Measurements from ENCODE around the gene BUD31. TPM values are rescaled to one million over a fixed set of nuclear protein-coding genes. Genes with fewer than 3 reads are reported as not detected.
"Not testable (repeated sequence)": the region's sequence is repeated elsewhere in the genome, so short reads cannot be mapped to it uniquely, and the experiment has no call there.

BUD31 gene
- total and polyA plus RNA-seq, 4 donors = 64.9 to 125 (median 112) TPM

DNA sequence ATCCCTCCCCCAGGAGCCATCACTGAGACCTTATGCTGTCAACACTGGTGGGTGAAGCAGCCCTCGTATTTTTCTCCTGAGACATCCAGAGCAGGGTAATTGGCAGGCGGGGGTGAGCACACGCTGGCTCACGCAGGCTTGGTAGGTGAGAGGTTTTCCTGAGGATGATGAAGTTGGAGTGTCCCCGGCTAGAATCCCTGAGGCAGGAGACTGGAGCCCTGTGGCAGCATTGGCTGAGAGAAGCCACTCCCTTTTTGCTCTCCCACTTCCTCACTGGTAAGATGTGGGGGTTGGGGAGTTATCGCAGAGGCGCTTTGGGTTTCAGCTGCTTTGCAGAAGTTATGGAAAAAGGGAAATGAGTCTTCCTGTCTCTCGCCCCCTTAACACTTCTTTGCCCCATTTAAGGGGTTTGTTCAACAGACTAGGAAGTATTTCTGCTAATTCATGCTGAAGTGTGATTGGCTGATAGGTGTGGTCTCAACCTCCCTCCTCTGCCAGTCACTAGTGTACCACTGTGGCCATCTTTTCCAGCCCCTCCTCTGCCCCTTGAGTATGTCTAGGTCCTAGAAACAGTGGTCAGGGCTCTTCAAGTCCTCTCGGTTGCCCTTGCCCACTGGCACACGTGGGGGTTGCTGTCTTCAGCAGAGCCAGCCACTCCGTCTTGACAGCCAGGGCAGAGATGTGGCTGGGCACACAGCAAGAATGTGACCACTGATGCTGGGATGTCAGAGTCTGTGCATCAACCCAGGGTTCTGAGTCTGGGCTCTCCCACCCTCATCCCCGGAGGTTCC is 28.5 kb upstream of the BUD31 start:
- H3K27ac ChIP-seq (ENCODE audit: low read depth, low read length) = peak overlapping the region; percentile 90
- H3K4me1 ChIP-seq (ENCODE audit: control insufficient read depth, insufficient read depth, low read length) = peaks cover 32% of the 10 kb centered on the region
- H3K27me3 ChIP-seq (ENCODE audit: control insufficient read depth, insufficient read depth, low read length) = peaks cover 2% of the 10 kb centered on the region
- H3K4me3 ChIP-seq (ENCODE audit: low read depth, low read length) = no peak overlapping the region
- H3K36me3 ChIP-seq (ENCODE audit: control insufficient read depth, insufficient read depth, low read length) = no peaks in the 10 kb centered on the region
- H3K9me3 ChIP-seq (ENCODE audit: control insufficient read depth, insufficient read depth, low read length) = no peaks in the 10 kb centered on the region
- DNase-seq (ENCODE audit: low read depth in 4 of 6, low spot score in 6 of 6) = no peak
- whole genome bisulfite sequencing (ENCODE audit: insufficient coverage) = 90% methylated on average over 8 of the region's 12 CpGs

DNA sequence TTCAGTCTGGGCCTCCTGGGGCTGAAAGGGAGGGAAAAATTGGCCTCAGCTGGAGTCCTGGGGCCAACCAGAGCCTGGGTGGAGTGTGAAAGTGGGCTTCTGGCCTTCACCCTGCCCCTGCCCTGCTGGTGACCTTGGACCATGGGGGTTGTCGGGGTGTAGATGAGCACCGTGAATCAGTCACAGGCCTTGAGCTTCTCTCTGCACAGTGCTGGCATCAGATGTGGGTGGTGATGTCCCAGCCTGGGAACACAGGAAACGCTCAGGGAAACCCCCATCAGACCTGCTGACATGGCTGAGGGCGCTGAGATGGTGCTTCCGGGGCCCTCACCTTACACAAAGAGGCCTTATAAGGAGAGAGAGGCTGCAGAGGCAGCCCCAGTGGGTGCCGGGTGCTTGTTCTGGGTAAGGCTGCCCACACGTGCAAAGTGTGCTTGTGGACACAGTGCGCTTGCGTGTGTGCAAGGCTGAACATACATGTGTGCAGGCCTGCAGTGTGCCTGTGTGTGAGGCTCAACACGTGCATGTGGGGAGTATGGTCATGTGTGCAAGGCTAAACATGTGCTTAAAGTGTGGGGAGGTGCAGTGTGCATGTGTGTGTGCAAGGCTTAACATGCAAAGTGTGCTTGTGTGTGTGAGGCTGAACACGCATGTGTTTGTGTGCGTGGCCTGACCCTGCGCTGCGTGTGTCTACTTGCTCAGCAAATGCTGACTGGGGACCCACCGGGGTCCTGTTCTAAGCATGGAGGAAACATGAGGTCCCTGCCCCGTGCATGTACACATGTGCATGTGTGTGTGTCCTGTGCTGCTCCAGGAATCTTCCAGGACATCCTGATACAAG is 27.7 kb upstream of the BUD31 start:
- Histone ChIP-seq H3K9me3 (ENCODE audit: control insufficient read depth, insufficient read depth, low read length) (no peaks in the 10 kb centered on the region), H3K36me3 (ENCODE audit: control insufficient read depth, insufficient read depth, low read length) (peaks cover 4% of the 10 kb centered on the region), H3K27me3 (ENCODE audit: control insufficient read depth, insufficient read depth, low read length) (no peaks in the 10 kb centered on the region), H3K4me1 (ENCODE audit: control insufficient read depth, insufficient read depth, low read length) (peaks cover 25% of the 10 kb centered on the region), H3K27ac (ENCODE audit: low read depth, low read length) (no peak overlapping the region), H3K4me3 (ENCODE audit: low read depth, low read length) (no peak overlapping the region)
- WGBS (ENCODE audit: insufficient coverage) = 89% methylated on average over 16 of the region's 16 CpGs
- DNase-seq (ENCODE audit: low read depth in 4 of 6, low spot score in 6 of 6) = no peak

DNA sequence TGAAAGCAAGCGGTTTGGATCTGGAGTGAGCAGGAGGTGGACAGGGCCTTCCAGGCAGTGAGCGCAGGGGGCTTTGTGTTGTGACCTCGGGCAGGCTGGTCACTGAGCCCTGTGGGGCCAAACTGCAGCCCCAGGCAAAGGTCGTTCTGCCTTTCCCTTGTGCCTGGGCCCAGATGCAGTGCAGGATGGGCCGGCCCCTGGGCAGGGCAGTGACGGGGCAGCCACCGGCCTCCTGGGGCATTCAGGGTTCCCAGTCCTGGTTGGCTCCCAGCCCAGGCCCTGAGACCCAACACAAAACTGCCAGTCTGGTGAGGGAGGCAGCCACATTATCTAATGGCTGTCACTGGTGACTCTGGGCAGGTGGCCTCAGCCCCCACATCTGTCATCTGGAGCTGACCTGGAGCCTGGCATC is 27.1 kb upstream of the BUD31 start:
- H3K27me3 ChIP-seq (ENCODE audit: control insufficient read depth, insufficient read depth, low read length) = no peaks in the 10 kb centered on the region
- no peaks in the 10 kb centered on the region for H3K9me3 ChIP-seq (ENCODE audit: control insufficient read depth, insufficient read depth, low read length)
- DNase-seq (ENCODE audit: low read depth in 4 of 6, low spot score in 6 of 6) = no peak
- 74% methylated on average over 7 of the region's 7 CpGs for WGBS (ENCODE audit: insufficient coverage)
- peaks cover 10% of the 10 kb centered on the region for H3K36me3 ChIP-seq (ENCODE audit: control insufficient read depth, insufficient read depth, low read length)
- H3K27ac ChIP-seq (ENCODE audit: low read depth, low read length) = no peak overlapping the region
- peaks cover 23% of the 10 kb centered on the region for H3K4me1 ChIP-seq (ENCODE audit: control insufficient read depth, insufficient read depth, low read length)
- no peak overlapping the region for H3K4me3 ChIP-seq (ENCODE audit: low read depth, low read length)

DNA sequence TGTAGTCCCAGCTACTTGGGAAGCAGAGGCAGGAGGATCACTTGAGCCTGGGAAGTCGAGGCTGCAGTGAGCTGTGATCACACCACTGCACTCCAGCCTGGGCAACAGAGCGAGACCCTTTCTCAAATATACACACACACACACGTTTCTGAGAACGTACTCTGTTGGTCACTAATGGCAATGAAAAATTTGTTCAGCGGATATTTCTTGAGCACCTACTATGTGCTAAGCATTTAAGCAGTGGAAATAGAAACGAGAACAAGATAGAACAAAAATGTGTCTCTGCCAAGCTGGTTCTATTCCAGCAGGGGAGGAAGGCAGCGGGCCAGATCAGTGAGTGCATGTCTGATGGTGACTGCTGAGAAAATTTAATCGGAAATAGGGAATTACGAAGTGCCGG is 25.6 kb upstream of the BUD31 start:
- 92% methylated on average over 10 of the region's 10 CpGs for WGBS (ENCODE audit: insufficient coverage)
- Histone ChIP-seq H3K27me3 (ENCODE audit: control insufficient read depth, insufficient read depth, low read length) (no peaks in the 10 kb centered on the region), H3K36me3 (ENCODE audit: control insufficient read depth, insufficient read depth, low read length) (peaks cover 15% of the 10 kb centered on the region), H3K27ac (ENCODE audit: low read depth, low read length) (no peak overlapping the region), H3K4me1 (ENCODE audit: control insufficient read depth, insufficient read depth, low read length) (peaks cover 23% of the 10 kb centered on the region), H3K9me3 (ENCODE audit: control insufficient read depth, insufficient read depth, low read length) (no peaks in the 10 kb centered on the region), H3K4me3 (ENCODE audit: low read depth, low read length) (no peak overlapping the region)
- DNase-seq (ENCODE audit: low read depth in 4 of 6, low spot score in 6 of 6) = no peak

DNA sequence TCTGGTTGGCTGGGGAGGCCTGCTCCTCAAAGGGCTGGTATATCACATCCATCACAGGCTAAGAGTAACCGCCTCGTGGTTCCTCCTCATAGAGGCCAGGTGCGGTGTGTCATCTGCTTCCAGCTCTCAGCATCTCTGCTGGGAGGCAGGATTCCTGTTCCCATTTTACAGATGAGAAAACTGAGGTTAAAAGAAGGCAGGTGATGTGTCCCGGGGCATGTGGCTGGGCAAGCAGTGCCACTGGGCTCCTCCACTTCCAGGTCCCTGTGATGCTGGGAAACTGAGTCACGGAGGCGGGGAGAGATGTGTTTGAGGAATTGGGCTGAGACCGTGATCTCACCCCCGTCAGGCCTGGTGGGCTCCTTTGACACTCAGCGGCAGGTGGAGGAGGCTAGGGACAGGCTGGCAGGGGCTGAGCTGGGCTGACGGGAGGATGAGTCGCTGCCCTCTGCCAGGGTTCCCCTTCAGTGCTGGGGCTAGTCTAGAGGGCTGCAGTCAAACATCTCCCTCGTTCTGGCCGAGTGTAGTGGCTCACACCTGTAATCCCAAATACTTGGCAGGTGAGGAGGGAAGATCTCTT is 24.9 kb upstream of the BUD31 start:
- WGBS (ENCODE audit: insufficient coverage) = 92% methylated on average over 11 of the region's 13 CpGs

DNA sequence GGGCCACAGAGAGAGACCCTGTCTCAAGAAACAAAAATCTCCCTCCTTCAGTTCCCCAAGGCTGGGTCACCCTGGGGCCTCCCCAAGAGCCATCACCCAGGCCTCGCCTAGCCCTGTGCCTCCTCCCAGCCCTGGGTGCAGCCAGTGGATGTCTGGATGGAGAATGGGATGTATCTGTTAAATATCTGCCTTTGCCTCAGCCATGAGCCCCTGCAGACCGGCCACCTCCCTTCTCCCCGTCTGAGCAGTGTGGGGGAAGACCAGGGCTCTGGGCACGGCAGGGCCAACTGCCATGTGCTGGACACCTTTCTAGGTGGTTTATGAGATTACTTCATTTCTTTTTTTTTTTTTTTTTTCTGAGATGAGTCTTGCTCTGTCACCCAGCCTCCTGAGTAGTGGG is 24.2 kb upstream of the BUD31 start:
- WGBS (ENCODE audit: insufficient coverage) = 83% methylated on average over 1 of the region's 4 CpGs
- Histone ChIP-seq H3K27me3 (ENCODE audit: control insufficient read depth, insufficient read depth, low read length) (no peaks in the 10 kb centered on the region), H3K4me3 (ENCODE audit: low read depth, low read length) (no peak overlapping the region), H3K9me3 (ENCODE audit: control insufficient read depth, insufficient read depth, low read length) (no peaks in the 10 kb centered on the region), H3K4me1 (ENCODE audit: control insufficient read depth, insufficient read depth, low read length) (peaks cover 19% of the 10 kb centered on the region), H3K36me3 (ENCODE audit: control insufficient read depth, insufficient read depth, low read length) (peaks cover 20% of the 10 kb centered on the region), H3K27ac (ENCODE audit: low read depth, low read length) (no peak overlapping the region)
- no peak for DNase-seq (ENCODE audit: low read depth in 4 of 6, low spot score in 6 of 6)

More for the DNA sequence above, 24.9 kb upstream of the BUD31 start:
- DNase-seq (ENCODE audit: low read depth in 4 of 6, low spot score in 6 of 6) = no peak
- H3K27me3 ChIP-seq (ENCODE audit: control insufficient read depth, insufficient read depth, low read length) = no peaks in the 10 kb centered on the region
- H3K9me3 ChIP-seq (ENCODE audit: control insufficient read depth, insufficient read depth, low read length) = no peaks in the 10 kb centered on the region
- H3K4me3 ChIP-seq (ENCODE audit: low read depth, low read length) = no peak overlapping the region
- H3K4me1 ChIP-seq (ENCODE audit: control insufficient read depth, insufficient read depth, low read length) = peaks cover 23% of the 10 kb centered on the region
- H3K27ac ChIP-seq (ENCODE audit: low read depth, low read length) = no peak overlapping the region
- peaks cover 19% of the 10 kb centered on the region for H3K36me3 ChIP-seq (ENCODE audit: control insufficient read depth, insufficient read depth, low read length)

DNA sequence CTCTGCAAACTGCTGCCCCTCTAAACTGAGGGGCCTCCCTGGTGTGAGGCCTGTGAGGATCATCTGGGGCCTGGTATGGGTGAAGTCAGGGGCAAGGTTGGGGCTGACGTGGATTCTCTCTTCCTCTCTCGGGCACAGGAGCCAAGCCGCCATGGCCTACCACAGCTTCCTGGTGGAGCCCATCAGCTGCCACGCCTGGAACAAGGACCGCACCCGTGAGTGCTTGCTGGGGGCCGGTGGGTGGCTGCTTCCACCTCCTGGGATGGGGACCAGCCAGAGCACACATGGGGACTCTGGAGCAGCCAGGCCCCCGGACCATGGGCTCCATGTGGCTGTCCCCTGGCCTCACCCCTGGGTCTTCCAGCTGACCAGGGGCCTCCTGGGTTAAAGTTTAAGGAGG is 23.2 kb upstream of the BUD31 start:
- Histone ChIP-seq H3K27me3 (ENCODE audit: control insufficient read depth, insufficient read depth, low read length) (no peaks in the 10 kb centered on the region), H3K36me3 (ENCODE audit: control insufficient read depth, insufficient read depth, low read length) (peaks cover 27% of the 10 kb centered on the region), H3K4me3 (ENCODE audit: low read depth, low read length) (no peak overlapping the region), H3K27ac (ENCODE audit: low read depth, low read length) (no peak overlapping the region), H3K9me3 (ENCODE audit: control insufficient read depth, insufficient read depth, low read length) (no peaks in the 10 kb centered on the region), H3K4me1 (ENCODE audit: control insufficient read depth, insufficient read depth, low read length) (peaks cover 9% of the 10 kb centered on the region)
- WGBS (ENCODE audit: insufficient coverage) = 88% methylated on average over 8 of the region's 8 CpGs
- DNase-seq (ENCODE audit: low read depth in 4 of 6, low spot score in 6 of 6) = no peak

DNA sequence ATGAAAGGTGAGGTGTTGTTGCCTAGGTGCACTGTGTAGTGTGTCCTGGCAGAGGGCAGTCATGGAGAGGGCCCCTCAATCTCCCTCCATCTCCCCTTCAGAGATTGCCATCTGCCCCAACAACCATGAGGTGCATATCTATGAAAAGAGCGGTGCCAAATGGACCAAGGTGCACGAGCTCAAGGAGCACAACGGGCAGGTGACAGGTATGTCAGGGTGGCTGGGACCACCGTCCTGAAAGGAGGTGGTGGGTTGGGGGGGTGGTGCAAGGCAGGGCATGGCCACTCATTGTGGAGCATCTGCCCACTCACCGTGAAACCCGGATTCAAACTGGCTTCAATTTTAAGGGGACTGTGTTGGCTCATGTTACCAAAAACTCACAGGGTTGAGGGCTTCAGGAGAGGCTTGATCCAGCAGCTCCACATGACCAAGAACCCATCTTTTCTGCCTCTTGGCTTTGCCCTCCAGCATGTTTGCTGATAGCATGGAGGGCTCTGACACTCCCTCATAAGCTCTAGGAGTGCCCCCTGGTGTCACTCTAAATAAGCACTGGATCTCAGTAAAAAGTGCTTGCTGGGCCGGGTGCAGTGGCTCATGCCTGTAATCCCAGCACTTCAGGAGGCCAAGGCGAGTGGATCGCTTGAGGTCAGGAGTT is 22.1 kb upstream of the BUD31 start:
- Histone ChIP-seq H3K27ac (ENCODE audit: low read depth, low read length) (no peak overlapping the region), H3K9me3 (ENCODE audit: control insufficient read depth, insufficient read depth, low read length) (no peaks in the 10 kb centered on the region), H3K27me3 (ENCODE audit: control insufficient read depth, insufficient read depth, low read length) (no peaks in the 10 kb centered on the region), H3K4me1 (ENCODE audit: control insufficient read depth, insufficient read depth, low read length) (no peaks in the 10 kb centered on the region), H3K36me3 (ENCODE audit: control insufficient read depth, insufficient read depth, low read length) (peaks cover 34% of the 10 kb centered on the region), H3K4me3 (ENCODE audit: low read depth, low read length) (no peak overlapping the region)
- WGBS (ENCODE audit: insufficient coverage) = 90% methylated on average over 9 of the region's 9 CpGs
- no peak for DNase-seq (ENCODE audit: low read depth in 4 of 6, low spot score in 6 of 6)

DNA sequence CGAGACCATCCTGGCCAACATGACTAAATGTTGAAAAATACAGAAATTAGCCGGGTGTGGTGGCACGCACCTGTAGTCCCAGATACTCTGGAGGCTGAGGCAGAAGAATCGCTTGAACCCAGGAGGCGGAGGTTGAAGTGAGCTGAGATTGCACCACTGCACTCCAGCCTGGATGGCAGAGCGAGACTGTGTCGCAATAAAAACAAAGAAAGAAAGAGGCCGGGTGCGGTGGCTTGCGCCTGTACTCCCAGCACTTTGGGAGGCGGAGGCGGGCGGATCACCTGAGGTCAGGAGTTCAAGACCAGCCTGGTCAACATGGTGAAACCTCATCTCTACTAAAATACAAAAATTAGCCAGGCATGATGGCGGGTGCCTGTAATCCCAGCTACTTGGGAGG is 21.5 kb upstream of the BUD31 start:
- H3K4me1 ChIP-seq (ENCODE audit: control insufficient read depth, insufficient read depth, low read length); H3K27me3 ChIP-seq (ENCODE audit: control insufficient read depth, insufficient read depth, low read length); H3K27ac ChIP-seq (ENCODE audit: low read depth, low read length); H3K9me3 ChIP-seq (ENCODE audit: control insufficient read depth, insufficient read depth, low read length); DNase-seq (ENCODE audit: low read depth in 4 of 6, low spot score in 6 of 6); H3K4me3 ChIP-seq (ENCODE audit: low read depth, low read length): not testable (repeated sequence)
- WGBS (ENCODE audit: insufficient coverage) = 100% methylated on average over 8 of the region's 14 CpGs
- peaks cover 34% of the 10 kb centered on the region for H3K36me3 ChIP-seq (ENCODE audit: control insufficient read depth, insufficient read depth, low read length)
